Measurements from ENCODE around the gene KAZN. TPM values are rescaled to one million over a fixed set of nuclear protein-coding genes. Genes with fewer than 3 reads are reported as not detected.
A peak's percentile ranks its signal among the peaks of the same experiment; 100 is the strongest.

The KAZN gene
- total and polyA plus RNA-seq, 12 donors, result 1.1 to 6.5 (median 1.9) TPM

DNA sequence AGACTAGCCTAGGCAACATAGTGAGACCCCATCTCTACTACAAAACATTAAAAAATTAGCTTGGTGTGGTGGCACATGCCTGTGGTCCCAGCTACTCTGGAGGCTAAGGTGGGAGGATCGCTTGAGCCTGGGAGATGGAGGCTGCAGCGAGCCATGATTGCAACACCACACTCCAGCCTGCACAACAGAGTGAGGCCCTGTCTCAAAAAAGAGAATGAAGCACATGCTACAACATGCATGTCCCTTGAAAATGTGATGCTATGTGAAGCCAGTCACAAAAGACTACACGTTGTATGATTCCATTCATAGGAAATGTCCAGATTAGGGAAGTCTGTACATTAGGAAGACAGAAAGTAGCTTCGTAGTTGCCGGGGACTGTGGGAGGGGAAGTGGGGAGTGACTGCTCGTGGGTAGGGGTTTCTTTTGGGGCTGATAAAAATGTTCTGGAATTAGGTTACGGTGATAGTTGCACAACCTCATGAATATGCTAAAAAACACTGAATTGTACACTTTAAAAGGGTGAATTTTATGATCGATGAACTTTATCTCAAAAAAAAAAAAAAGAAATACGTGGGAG is 202.1 kb downstream of the KAZN start:
- Histone ChIP-seq H3K4me1 (no peaks in the 10 kb centered on the region), H3K4me3 (no peak overlapping the region), H3K36me3 (no peaks in the 10 kb centered on the region), H3K9me3 (peaks cover 0 to 6% (median 0%) of the 10 kb centered on the region in 11 donors), H3K27me3 (peaks cover 0 to 42% (median 10%) of the 10 kb centered on the region in 7 donors), H3K27ac (no peak overlapping the region)
- 57 to 62% methylated on average over 9 of the region's 9 CpGs for WGBS, 2 donors
- TF ChIP-seq, protein P1, sequence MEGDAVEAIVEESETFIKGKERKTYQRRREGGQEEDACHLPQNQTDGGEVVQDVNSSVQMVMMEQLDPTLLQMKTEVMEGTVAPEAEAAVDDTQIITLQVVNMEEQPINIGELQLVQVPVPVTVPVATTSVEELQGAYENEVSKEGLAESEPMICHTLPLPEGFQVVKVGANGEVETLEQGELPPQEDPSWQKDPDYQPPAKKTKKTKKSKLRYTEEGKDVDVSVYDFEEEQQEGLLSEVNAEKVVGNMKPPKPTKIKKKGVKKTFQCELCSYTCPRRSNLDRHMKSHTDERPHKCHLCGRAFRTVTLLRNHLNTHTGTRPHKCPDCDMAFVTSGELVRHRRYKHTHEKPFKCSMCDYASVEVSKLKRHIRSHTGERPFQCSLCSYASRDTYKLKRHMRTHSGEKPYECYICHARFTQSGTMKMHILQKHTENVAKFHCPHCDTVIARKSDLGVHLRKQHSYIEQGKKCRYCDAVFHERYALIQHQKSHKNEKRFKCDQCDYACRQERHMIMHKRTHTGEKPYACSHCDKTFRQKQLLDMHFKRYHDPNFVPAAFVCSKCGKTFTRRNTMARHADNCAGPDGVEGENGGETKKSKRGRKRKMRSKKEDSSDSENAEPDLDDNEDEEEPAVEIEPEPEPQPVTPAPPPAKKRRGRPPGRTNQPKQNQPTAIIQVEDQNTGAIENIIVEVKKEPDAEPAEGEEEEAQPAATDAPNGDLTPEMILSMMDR (IDR thresholded peaks at IDR 0.05), result no peak
- DNase-seq (no peak), ATAC-seq (no peak)
- intact Hi-C loops (cut with DNase I), result no loop called here

DNA sequence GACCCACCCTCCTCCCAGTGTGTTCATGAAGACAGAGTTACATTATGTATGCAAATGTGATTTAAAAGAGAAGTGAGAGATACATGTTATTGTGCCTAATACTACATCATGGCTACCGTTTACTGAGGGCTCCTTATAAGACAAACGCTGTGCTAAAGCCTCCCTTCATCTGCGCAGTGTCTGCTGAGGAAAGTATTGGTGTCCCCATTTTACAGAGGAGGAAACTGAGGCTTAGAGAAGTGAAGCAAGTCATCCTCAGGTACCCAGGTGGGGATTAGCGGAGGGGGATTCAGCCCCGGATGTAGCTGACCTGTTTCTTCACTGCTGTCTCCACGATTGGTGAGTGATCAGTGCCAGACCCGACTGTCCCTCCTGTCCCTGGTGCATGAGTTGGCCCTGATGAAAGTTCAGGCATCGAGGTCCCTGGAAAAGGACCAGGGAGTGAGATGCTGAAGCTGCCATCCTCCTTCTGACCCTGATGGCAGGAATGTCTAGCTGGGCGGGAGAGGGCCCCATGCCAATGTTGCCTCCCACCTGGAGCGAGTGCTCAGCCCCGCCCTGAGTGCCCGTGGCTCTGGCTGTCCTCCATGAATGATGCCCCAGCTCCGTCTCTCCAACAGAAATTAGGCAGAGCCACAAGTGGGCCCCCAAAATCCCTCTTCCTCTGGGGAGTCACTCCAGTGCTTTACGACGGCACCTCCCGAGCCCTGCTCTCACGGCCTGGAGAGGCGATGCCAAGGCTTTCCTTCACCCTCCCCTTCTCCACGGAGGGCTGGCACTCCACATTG is 204.7 kb downstream of the KAZN start:
- 76 to 82% methylated on average over 19 of the region's 19 CpGs for WGBS, 2 donors
- Histone ChIP-seq H3K36me3 (no peaks in the 10 kb centered on the region), H3K4me3 (no peak overlapping the region), H3K9me3 (peaks cover 0 to 31% (median 18%) of the 10 kb centered on the region in 11 donors), H3K27me3 (peaks cover 0 to 46% (median 10%) of the 10 kb centered on the region in 7 donors), H3K27ac (no peak overlapping the region), H3K4me1 (no peaks in the 10 kb centered on the region)
- no peak for DNase-seq
- intact Hi-C loops (cut with DNase I), result no loop called here
- no peak for ATAC-seq
- TF ChIP-seq, protein P1 (IDR thresholded peaks at IDR 0.05), result no peak

DNA sequence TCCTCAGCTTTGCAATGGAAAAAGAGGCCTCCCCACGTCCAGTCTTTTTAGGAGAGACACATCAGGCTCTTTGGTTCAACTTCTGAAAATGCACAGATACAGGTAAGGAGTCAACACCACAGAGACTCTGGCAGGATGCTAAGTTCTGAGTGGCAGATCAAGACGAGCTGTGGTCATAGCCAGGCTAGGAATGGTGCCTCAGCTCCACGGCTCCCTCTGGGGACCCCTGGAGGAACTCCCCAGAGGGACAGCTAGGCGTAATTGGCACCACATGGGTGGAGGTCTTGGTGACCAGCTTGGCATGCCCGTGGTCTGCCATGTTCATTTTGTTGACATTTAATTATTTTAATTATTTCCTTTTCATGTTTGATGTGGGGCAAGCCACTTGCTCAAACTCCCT is 206.1 kb downstream of the KAZN start:
- 57 to 58% methylated on average over 5 of the region's 5 CpGs for WGBS, 2 donors
- no peak for DNase-seq
- Histone ChIP-seq H3K4me3 (no peak overlapping the region), H3K27ac (no peak overlapping the region), H3K27me3 (peaks cover 0 to 43% (median 10%) of the 10 kb centered on the region in 7 donors), H3K36me3 (no peaks in the 10 kb centered on the region), H3K9me3 (peaks cover 0 to 38% (median 18%) of the 10 kb centered on the region in 11 donors), H3K4me1 (no peaks in the 10 kb centered on the region)
- no peak for ATAC-seq
- intact Hi-C loops (cut with DNase I), result no loop called here
- TF ChIP-seq, protein P1 (IDR thresholded peaks at IDR 0.05), result peak in 1 of 9 donors; percentile 24

DNA sequence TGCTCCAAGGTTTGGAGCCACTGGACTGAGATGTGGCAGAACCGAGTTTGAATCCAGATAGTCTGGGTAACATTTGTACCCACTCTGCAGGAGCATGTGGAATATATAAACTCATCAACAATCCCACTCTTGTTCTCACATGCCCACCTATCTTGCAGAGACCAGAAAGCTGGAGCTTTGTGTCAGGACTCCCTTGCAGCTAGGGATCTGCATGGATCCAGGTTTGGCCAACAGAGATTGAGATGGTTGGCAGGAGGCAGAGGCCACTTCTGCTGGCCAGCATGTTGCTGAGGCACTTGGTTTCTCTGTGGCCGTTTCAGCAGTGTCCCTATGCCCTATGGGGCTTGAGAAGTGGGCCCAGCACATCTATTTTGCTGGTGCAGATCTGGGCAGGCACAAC is 208.3 kb downstream of the KAZN start:
- TF ChIP-seq, protein P1 (IDR thresholded peaks at IDR 0.05), result no peak
- Histone ChIP-seq H3K27ac (no peak overlapping the region), H3K9me3 (peaks cover 0 to 38% (median 18%) of the 10 kb centered on the region in 11 donors), H3K4me1 (no peaks in the 10 kb centered on the region), H3K4me3 (no peak overlapping the region), H3K36me3 (no peaks in the 10 kb centered on the region), H3K27me3 (peaks cover 0 to 28% (median 10%) of the 10 kb centered on the region in 7 donors)
- ATAC-seq (no peak), DNase-seq (no peak)
- intact Hi-C loops (cut with DNase I), result no loop called here
- 82 to 91% methylated on average over 2 of the region's 2 CpGs for WGBS, 2 donors
